Gastroesophageal sphincter (tissue), 3 donors: ENCODE data around the gene WDR93.

Experiments used
- CTCF ChIP-seq, 4 experiments: fragments of 200-600 bp in 2 of 4; fragments of 450-650 bp in 2 of 4; sonication (generic) in 1 of 4; IDR thresholded peaks; one replicate each; pipeline ENCODE4 v1.5.1; 2017 to 2019; ENCODE audit warnings: antibody characterized with exemption in 4 of 4, mild to moderate bottlenecking in 2 of 4, moderate library complexity in 2 of 4
- EP300 ChIP-seq: sonication (generic); formaldehyde crosslinking; IDR thresholded peaks from one replicate; pipeline ENCODE4 v1.6.1; 2017; ENCODE audit warnings: antibody characterized with exemption, mild to moderate bottlenecking

GRCh38 chr15:89686522-89686921 lies 4.1 kb upstream of the WDR93 start:
- TF ChIP-seq EP300 = no peak
- no peak for TF ChIP-seq CTCF (IDR thresholded peaks at IDR 0.05)
